Activated CD8-positive, alpha-beta memory T cell treated with anti-CD3 and anti-CD28 coated beads, Interleukin-2, amount 50 U/mL, for 4 hours (primary cell): Measurements from ENCODE around the gene MET.
"Not testable (repeated sequence)": the region's sequence is repeated elsewhere in the genome, so short reads cannot be mapped to it uniquely, and the experiment has no call there.

Source experiments
- DNase-seq: peaks from one replicate; pipeline ENCODE4 v3.0.0-alpha.2; 2020

Gene MET

GRCh38 chr7:116730097-116731022, 58.4 kb downstream of the MET start:
- DNase-seq: no peak

GRCh38 chr7:116731023-116731395, 59.0 kb downstream of the MET start:
- DNase-seq: no peak

GRCh38 chr7:116731445-116732335, 59.7 kb downstream of the MET start:
- DNase-seq: no peak

- no peak for DNase-seq
These were observed 61.0 kb downstream of the MET start for GRCh38 chr7:116732788-116733694.

GRCh38 chr7:116733924-116734580, 62.1 kb downstream of the MET start:
- no peak for DNase-seq

GRCh38 chr7:116734710-116735109, 62.7 kb downstream of the MET start:
- no peak for DNase-seq

GRCh38 chr7:116736927-116737715, 65.1 kb downstream of the MET start:
- no peak for DNase-seq

- no peak for DNase-seq
These were observed 66.4 kb downstream of the MET start for GRCh38 chr7:116738378-116738777.

- no peak for DNase-seq
These were observed 67.3 kb downstream of the MET start for GRCh38 chr7:116739307-116739706.

GRCh38 chr7:116740231-116740630, 68.2 kb downstream of the MET start:
- DNase-seq: no peak

- DNase-seq: no peak
These were observed 68.9 kb downstream of the MET start for GRCh38 chr7:116740755-116741462.

GRCh38 chr7:116741625-116742316, 69.8 kb downstream of the MET start:
- no peak for DNase-seq

- no peak for DNase-seq
These were observed 70.6 kb downstream of the MET start for GRCh38 chr7:116742641-116743040.

- not testable (repeated sequence) for DNase-seq
These were observed 71.8 kb downstream of the MET start for GRCh38 chr7:116743835-116744234.

GRCh38 chr7:116746388-116746787, 74.4 kb downstream of the MET start:
- not testable (repeated sequence) for DNase-seq

- not testable (repeated sequence) for DNase-seq
These were observed 79.1 kb downstream of the MET start for GRCh38 chr7:116751070-116751469.

- no peak for DNase-seq
These were observed 80.5 kb downstream of the MET start for GRCh38 chr7:116752305-116753074.

GRCh38 chr7:116753130-116753529, 81.1 kb downstream of the MET start:
- DNase-seq: no peak

- DNase-seq: no peak
These were observed 82.2 kb downstream of the MET start for GRCh38 chr7:116754186-116754585.
